A549 treated with AZD9567 at 1 μM for 4 hours (cell line): ENCODE data around the gene CTDNEP1. TPM values are rescaled to one million over a fixed set of nuclear protein-coding genes. Genes with fewer than 3 reads are reported as not detected.

Experiments
- total RNA-seq: library from RNA; stranded (reverse); fragments of 200-300 nt; extraction: Qiagen RNA extraction; gene quantifications from 5 replicates; pipeline ENCODE4 v1.2.3, GENCODE V29; 2022; ENCODE audit not compliant: insufficient read depth

The CTDNEP1 gene
- 202 to 277 TPM (median 222 TPM) in 5 replicates for total RNA-seq

GRCh38 chr17:7251661-7252175 lies at the start of gene CTDNEP1:
CTDNEP1 (minus strand) TSS chr17:7251734; CDS start chr17:7251296, 438 bp downstream.

GRCh38 chr17:7294614-7295153 lies 43.1 kb upstream of the CTDNEP1 start, which contains the start of gene YBX2:
YBX2 (minus strand) TSS chr17:7294639; CDS start chr17:7294500, 139 bp downstream.

GRCh38 chr17:7281074-7281952 lies 29.8 kb upstream of the CTDNEP1 start, which contains the start of gene SLC2A4:
SLC2A4 (plus strand) TSS chr17:7281718; CDS start chr17:7281935, 217 bp downstream.

GRCh38 chr17:7262192-7262934 lies 10.8 kb upstream of the CTDNEP1 start, which contains the start of gene CLDN7:
CLDN7 (minus strand) TSS chr17:7262478; CDS start chr17:7262043, 435 bp downstream.

DNA sequence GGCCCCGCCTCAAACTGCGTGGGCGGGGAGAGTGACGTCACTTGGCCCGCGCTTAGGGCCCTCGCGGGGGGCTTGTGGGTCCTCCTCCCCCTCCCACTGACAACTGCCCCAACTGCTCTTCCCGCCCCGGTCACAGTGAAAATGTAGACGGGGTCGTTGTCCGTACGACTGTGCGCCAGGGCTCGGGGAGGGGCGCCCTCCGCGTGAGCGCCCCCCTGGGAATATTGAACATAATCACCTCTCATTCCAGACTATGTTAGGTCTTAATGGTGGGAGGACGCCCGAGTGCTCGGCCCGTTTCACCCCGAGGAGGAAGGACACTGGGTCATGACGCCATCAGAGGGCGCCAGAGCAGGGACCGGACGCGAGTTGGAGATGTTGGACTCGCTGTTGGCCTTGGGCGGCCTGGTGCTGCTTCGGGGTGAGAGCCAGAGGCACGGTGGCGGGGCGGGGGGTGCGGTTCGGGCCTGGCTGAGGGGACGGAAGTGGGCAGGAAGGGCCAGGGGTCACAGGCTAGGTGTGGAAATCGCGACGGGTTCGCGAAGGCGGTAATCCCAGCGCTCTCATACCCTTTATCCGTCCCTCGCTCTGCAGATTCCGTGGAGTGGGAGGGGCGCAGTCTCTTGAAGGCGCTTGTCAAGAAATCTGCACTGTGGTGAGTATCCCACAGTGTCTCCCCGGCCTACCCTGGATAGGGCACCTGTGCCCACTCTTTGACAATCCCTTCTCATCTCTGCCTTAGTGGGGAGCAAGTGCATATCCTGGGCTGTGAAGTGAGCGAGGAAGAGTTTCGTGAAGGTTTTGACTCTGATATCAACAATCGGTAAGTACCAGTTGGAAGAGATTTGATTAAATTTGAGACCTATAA lies 876 bp upstream of the CTDNEP1 start, which contains the start of gene ELP5:
ELP5 (plus strand) TSS at position 40 of the 868 bp plus-strand sequence; CDS start at position 376, 336 bp downstream.

GRCh38 chr17:7241783-7242716 lies 9.5 kb downstream of the CTDNEP1 start, which contains the start of gene GABARAP:
GABARAP (minus strand) TSS chr17:7242449; CDS start chr17:7242330, 119 bp downstream.

GRCh38 chr17:7239091-7240027 lies 12.2 kb downstream of the CTDNEP1 start, which contains the start of gene PHF23:
PHF23 (minus strand) TSS chr17:7239457; CDS start chr17:7239279, 178 bp downstream.

GRCh38 chr17:7234083-7234951 lies 17.2 kb downstream of the CTDNEP1 start, which contains the start of gene DVL2:
DVL2 (minus strand) TSS chr17:7234517; CDS start chr17:7234262, 255 bp downstream.

GRCh38 chr17:7219812-7220592 lies 31.5 kb downstream of the CTDNEP1 start, which contains the start of the genes ACADVL and DLG4:
ACADVL (plus strand) TSS chr17:7219938; CDS start chr17:7219985, 47 bp downstream.
DLG4 (minus strand) TSS chr17:7219836.

Other genes starting within 250 kb of the CTDNEP1 start
- 364 to 487 TPM (median 429 TPM) in 5 replicates for gene RNASEK, start 239.1 kb downstream of the CTDNEP1 start, total RNA-seq
- gene BCL6B, start 228.7 kb downstream of the CTDNEP1 start, total RNA-seq: not detected in 5 replicates
- gene SLC16A13, start 215.7 kb downstream of the CTDNEP1 start, total RNA-seq: 3.5 to 8.5 TPM (median 7.7 TPM) in 5 replicates
- not detected in 5 replicates for gene SLC16A11, start 207.6 kb downstream of the CTDNEP1 start, total RNA-seq
- not detected in 5 replicates for gene CLEC10A, start 171.5 kb downstream of the CTDNEP1 start, total RNA-seq
- gene ASGR2, start 136.9 kb downstream of the CTDNEP1 start, total RNA-seq: 1.5 TPM in 1 of 5 replicates, not detected in the others
- gene ASGR1, start 72.4 kb downstream of the CTDNEP1 start, total RNA-seq: 0.70 to 1.2 TPM (median 0.90 TPM) in 4 of 5 replicates, not detected in the other
- gene DLG4, start 31.9 kb downstream of the CTDNEP1 start, total RNA-seq: 5.9 to 6.9 TPM (median 6.2 TPM) in 5 replicates
- 264 to 485 TPM (median 439 TPM) in 5 replicates for gene ACADVL, start 31.8 kb downstream of the CTDNEP1 start, total RNA-seq
- gene DVL2, start 17.2 kb downstream of the CTDNEP1 start, total RNA-seq: 29.2 to 43.3 TPM (median 42.3 TPM) in 5 replicates
- gene PHF23, start 12.3 kb downstream of the CTDNEP1 start, total RNA-seq: 67.2 to 91.5 TPM (median 83.0 TPM) in 5 replicates
- 638 to 734 TPM (median 663 TPM) in 5 replicates for gene GABARAP, start 9.3 kb downstream of the CTDNEP1 start, total RNA-seq
- 115 to 144 TPM (median 128 TPM) in 5 replicates for gene ELP5, start 481 bp upstream of the CTDNEP1 start, total RNA-seq
- gene CLDN7, start 10.7 kb upstream of the CTDNEP1 start, total RNA-seq: 1.4 to 1.8 TPM (median 1.6 TPM) in 4 of 5 replicates, not detected in the other
- 0.28 to 0.45 TPM (median 0.37 TPM) in 4 of 5 replicates, not detected in the other for gene SLC2A4, start 30.0 kb upstream of the CTDNEP1 start, total RNA-seq
- 0.46 to 0.72 TPM (median 0.60 TPM) in 4 of 5 replicates, not detected in the other for gene YBX2, start 42.9 kb upstream of the CTDNEP1 start, total RNA-seq
- gene EIF5A, start 55.9 kb upstream of the CTDNEP1 start, total RNA-seq: 1,570 to 1,809 TPM (median 1,672 TPM) in 5 replicates
- gene GPS2, start 63.6 kb upstream of the CTDNEP1 start, total RNA-seq: 91.5 to 113 TPM (median 108 TPM) in 5 replicates
- 30.5 to 37.6 TPM (median 36.4 TPM) in 5 replicates for gene NEURL4, start 77.6 kb upstream of the CTDNEP1 start, total RNA-seq
- 2.1 to 5.5 TPM (median 3.9 TPM) in 4 of 5 replicates, not detected in the other for gene ACAP1, start 84.8 kb upstream of the CTDNEP1 start, total RNA-seq
- gene KCTD11, start 100.4 kb upstream of the CTDNEP1 start, total RNA-seq: 10.3 to 15.0 TPM (median 13.0 TPM) in 5 replicates
- not detected in 5 replicates for gene TMEM95, start 103.4 kb upstream of the CTDNEP1 start, total RNA-seq
- gene TNK1, start 129.4 kb upstream of the CTDNEP1 start, total RNA-seq: 1.4 to 1.7 TPM (median 1.6 TPM) in 5 replicates
- gene PLSCR3, start 142.8 kb upstream of the CTDNEP1 start, total RNA-seq: 36.1 to 44.4 TPM (median 40.5 TPM) in 5 replicates
- gene TMEM256, start 152.4 kb upstream of the CTDNEP1 start, total RNA-seq: 181 to 231 TPM (median 208 TPM) in 5 replicates
- gene NLGN2, start 156.1 kb upstream of the CTDNEP1 start, total RNA-seq: 12.4 to 20.9 TPM (median 18.3 TPM) in 5 replicates
- 0.08 TPM in 2 of 5 replicates, not detected in the others for gene SPEM1, start 168.6 kb upstream of the CTDNEP1 start, total RNA-seq
- gene SPEM2, start 173.9 kb upstream of the CTDNEP1 start, total RNA-seq: 0.05 to 0.07 TPM (median 0.05 TPM) in 3 of 5 replicates, not detected in the others
- gene SPEM3, start 177.1 kb upstream of the CTDNEP1 start, total RNA-seq: 0.02 to 0.06 TPM (median 0.02 TPM) in 3 of 5 replicates, not detected in the others
- 7.5 to 12.0 TPM (median 11.6 TPM) in 5 replicates for gene TMEM102, start 183.7 kb upstream of the CTDNEP1 start, total RNA-seq
- gene FGF11, start 187.8 kb upstream of the CTDNEP1 start, total RNA-seq: 0.67 to 1.3 TPM (median 0.74 TPM) in 4 of 5 replicates, not detected in the other
- 5.7 to 17.4 TPM (median 8.1 TPM) in 5 replicates for gene CHRNB1, start 193.3 kb upstream of the CTDNEP1 start, total RNA-seq
- gene ZBTB4, start 227.9 kb upstream of the CTDNEP1 start, total RNA-seq: 17.6 to 21.8 TPM (median 20.5 TPM) in 5 replicates
- gene SLC35G6, start 229.7 kb upstream of the CTDNEP1 start, total RNA-seq: not detected in 5 replicates
- 74.1 to 103 TPM (median 95.9 TPM) in 5 replicates for gene POLR2A, start 232.6 kb upstream of the CTDNEP1 start, total RNA-seq